Mammary epithelial cell (primary cell): ENCODE data around the gene CYTH2.

Experiments
- EZH2 ChIP-seq: IDR thresholded peaks from 2 replicates; pipeline ENCODE4 v1.6.1; 2012; ENCODE audit warnings: low read length, inconsistent platforms, borderline replicate concordance
- TF ChIP-seq, protein P1 (sequence below), 2 donors: IDR thresholded peaks in 1 of 2; conservative IDR thresholded peaks in 1 of 2; 2 replicates each; pipeline ENCODE4 v1.5.1; 2011 to 2012; ENCODE audit warnings: inconsistent platforms in 2 of 2, low read length in 2 of 2, mild to moderate bottlenecking in 2 of 2, control low read depth in 1 of 2, low read depth in 1 of 2; ENCODE audit not compliant: insufficient read depth in 1 of 2; ENCODE audit errors: extremely low read depth in 1 of 2

DNA sequence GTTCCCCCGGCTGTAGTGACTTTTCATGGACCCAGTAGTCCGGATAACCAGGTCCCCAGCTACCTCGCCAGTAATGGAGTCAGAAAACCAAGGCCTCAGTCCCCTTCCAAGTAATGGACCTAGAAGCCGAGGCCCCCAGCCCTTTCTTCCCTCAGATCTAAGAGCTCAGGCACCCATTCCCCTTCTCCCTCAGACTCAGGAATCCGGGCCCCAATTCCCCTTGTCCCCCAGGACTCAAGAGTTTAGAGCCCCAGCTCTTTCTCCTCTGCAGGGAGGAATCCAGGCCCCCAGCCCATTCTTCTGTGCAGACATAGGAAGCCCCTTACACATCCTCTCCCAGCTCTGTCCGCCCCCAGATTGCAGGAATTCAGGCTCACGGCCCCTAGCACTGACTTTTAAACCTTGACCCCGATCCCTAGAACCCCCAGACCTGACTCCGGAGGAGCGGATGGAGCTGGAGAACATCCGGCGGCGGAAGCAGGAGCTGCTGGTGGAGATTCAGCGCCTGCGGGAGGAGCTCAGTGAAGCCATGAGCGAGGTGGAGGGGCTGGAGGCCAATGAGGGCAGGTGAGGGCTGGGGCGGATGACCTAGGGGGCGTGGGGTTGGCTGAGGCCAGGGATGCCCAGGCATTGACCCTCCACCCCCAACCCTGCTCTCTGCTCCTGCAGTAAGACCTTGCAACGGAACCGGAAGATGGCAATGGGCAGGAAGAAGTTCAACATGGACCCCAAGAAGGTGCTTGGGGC is 938 bp downstream of the CYTH2 start:
- TF ChIP-seq, protein P1, sequence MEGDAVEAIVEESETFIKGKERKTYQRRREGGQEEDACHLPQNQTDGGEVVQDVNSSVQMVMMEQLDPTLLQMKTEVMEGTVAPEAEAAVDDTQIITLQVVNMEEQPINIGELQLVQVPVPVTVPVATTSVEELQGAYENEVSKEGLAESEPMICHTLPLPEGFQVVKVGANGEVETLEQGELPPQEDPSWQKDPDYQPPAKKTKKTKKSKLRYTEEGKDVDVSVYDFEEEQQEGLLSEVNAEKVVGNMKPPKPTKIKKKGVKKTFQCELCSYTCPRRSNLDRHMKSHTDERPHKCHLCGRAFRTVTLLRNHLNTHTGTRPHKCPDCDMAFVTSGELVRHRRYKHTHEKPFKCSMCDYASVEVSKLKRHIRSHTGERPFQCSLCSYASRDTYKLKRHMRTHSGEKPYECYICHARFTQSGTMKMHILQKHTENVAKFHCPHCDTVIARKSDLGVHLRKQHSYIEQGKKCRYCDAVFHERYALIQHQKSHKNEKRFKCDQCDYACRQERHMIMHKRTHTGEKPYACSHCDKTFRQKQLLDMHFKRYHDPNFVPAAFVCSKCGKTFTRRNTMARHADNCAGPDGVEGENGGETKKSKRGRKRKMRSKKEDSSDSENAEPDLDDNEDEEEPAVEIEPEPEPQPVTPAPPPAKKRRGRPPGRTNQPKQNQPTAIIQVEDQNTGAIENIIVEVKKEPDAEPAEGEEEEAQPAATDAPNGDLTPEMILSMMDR (conservative IDR thresholded peaks at IDR 0.05 in 1 of 2, IDR thresholded peaks at IDR 0.05 in 1 of 2; ENCODE audit: extremely low read depth in 1 of 2, insufficient read depth in 1 of 2, low read depth in 1 of 2, low read length in 2 of 2): no peak
- no peak for TF ChIP-seq EZH2
